GM23248 (cell line): Measurements from ENCODE around the gene STK24. TPM values are rescaled to one million over a fixed set of nuclear protein-coding genes. Genes with fewer than 3 reads are reported as not detected.

Experiments
- DNase-seq: peaks from one replicate; pipeline ENCODE4 v3.0.0-alpha.2; 2015
- H2AFZ ChIP-seq: fragments of 200-600 bp; sonication (generic); 2 replicates; pipeline ENCODE4 v1.6.1; 2016; ENCODE audit warnings: antibody characterized with exemption
- H3F3A ChIP-seq: fragments of 200-600 bp; sonication (generic); 2 replicates; pipeline ENCODE4 v1.6.1; 2016; ENCODE audit warnings: mild to moderate bottlenecking, antibody characterized with exemption, mixed run types; ENCODE audit not compliant: insufficient read depth
- H3K27ac ChIP-seq: fragments of 200-600 bp; sonication (generic); 2 replicates; pipeline ENCODE4 v1.5.1; 2016; ENCODE audit warnings: mild to moderate bottlenecking
- H3K27me3 ChIP-seq: fragments of 200-600 bp; sonication (generic); replicated peaks from 2 replicates; pipeline ENCODE4 v1.6.1; 2016; ENCODE audit warnings: mild to moderate bottlenecking; ENCODE audit not compliant: insufficient read depth
- H3K36me3 ChIP-seq: fragments of 200-600 bp; sonication (generic); 2 replicates; pipeline ENCODE4 v1.6.1; 2016; ENCODE audit warnings: low read depth, mild to moderate bottlenecking
- H3K4me1 ChIP-seq: fragments of 200-600 bp; sonication (generic); 2 replicates; pipeline ENCODE4 v1.6.1; 2016; ENCODE audit warnings: mild to moderate bottlenecking; ENCODE audit not compliant: insufficient read depth
- H3K4me2 ChIP-seq: fragments of 200-600 bp; sonication (generic); one replicate; pipeline ENCODE4 v1.6.1; 2016; ENCODE audit warnings: mild to moderate bottlenecking; ENCODE audit not compliant: unreplicated experiment
- H3K4me3 ChIP-seq: fragments of 200-600 bp; sonication (generic); 2 replicates; pipeline ENCODE4 v1.5.1; 2016; ENCODE audit warnings: mild to moderate bottlenecking
- H3K79me2 ChIP-seq: fragments of 200-600 bp; sonication (generic); 2 replicates; pipeline ENCODE4 v1.6.1; 2016; ENCODE audit warnings: mild to moderate bottlenecking; ENCODE audit not compliant: insufficient read depth
- H3K9ac ChIP-seq: fragments of 200-600 bp; sonication (generic); 2 replicates; pipeline ENCODE4 v1.6.1; 2016; ENCODE audit warnings: mild to moderate bottlenecking
- H3K9me2 ChIP-seq: fragments of 200-600 bp; sonication (generic); 2 replicates; pipeline ENCODE4 v1.6.1; 2016; ENCODE audit warnings: mixed run types, mild to moderate bottlenecking, moderate library complexity; ENCODE audit not compliant: insufficient read depth
- H3K9me3 ChIP-seq: fragments of 200-600 bp; sonication (generic); one replicate; pipeline ENCODE4 v1.6.1; 2017; ENCODE audit warnings: low read depth
- H4K20me1 ChIP-seq: fragments of 200-600 bp; sonication (generic); 2 replicates; pipeline ENCODE4 v1.6.0; 2016; ENCODE audit not compliant: insufficient read depth
- EZH2 ChIP-seq: fragments of 200-600 bp; sonication (generic); IDR thresholded peaks from 2 replicates; pipeline ENCODE4 v1.6.1; 2018; ENCODE audit warnings: antibody characterized with exemption, mild to moderate bottlenecking; ENCODE audit not compliant: insufficient read depth, poor library complexity, severe bottlenecking
- EZH2phosphoT487 ChIP-seq: fragments of 200-600 bp; sonication (generic); IDR thresholded peaks from 2 replicates; pipeline ENCODE4 v1.6.1; 2018; ENCODE audit warnings: antibody characterized with exemption, moderate library complexity, mild to moderate bottlenecking, low read depth; ENCODE audit not compliant: insufficient read depth
- WGBS, 2 experiments: methylation state at CpG; one replicate each; pipeline ENCODE4 v1.1.6; 2015 to 2017; ENCODE audit warnings: low lambda C conversion rate in 2 of 2, low coverage in 1 of 2; ENCODE audit errors: missing lambda C conversion rate in 2 of 2; 5-methylcytosine and 5-hydroxymethylcytosine counted together
- in situ Hi-C: fragments of 300-500 bp; cut with MboI; formaldehyde crosslinking; loops from 2 replicates; pipeline ENCODE4 v1.15.0; 2020
- polyA plus RNA-seq: library from polyadenylated mRNA; unstranded; fragments of >200 nt; fragmentation: Nextera tagmentation; extraction: Ambion mirVana; gene quantifications from 2 replicates; pipeline ENCODE4 v1.2.1, GENCODE V29; 2016
- total RNA-seq: library from RNA; depleted of rRNA; stranded (reverse); fragments of >200 nt; shearing (Covaris generic); gene quantifications from 2 replicates; pipeline ENCODE4 v1.2.3, GENCODE V29; 2014

Gene STK24
- total and polyA plus RNA-seq, 2 experiments from 2014 or later, result 11.1 to 72.4 TPM

- Histone ChIP-seq H3K4me2 (no peak overlapping the region), H3K4me3 (no peak overlapping the region), H2AFZ (no peak overlapping the region), H3F3A (0 out of 2 replicates have a peak, but pooled peaks cover 6% of the 10 kb centered on the region), H3K9me2 (no peaks in the 10 kb centered on the region), H3K9ac (no peak overlapping the region), H3K36me3 (peaks cover 3% of the 10 kb centered on the region; the same call in 1 of the 2 replicates), H4K20me1 (peaks cover 20% of the 10 kb centered on the region), H3K27ac (no peak overlapping the region), H3K4me1 (peaks cover 5% of the 10 kb centered on the region; the same call in 1 of the 2 replicates), H3K27me3 (no peaks in the 10 kb centered on the region), H3K9me3 (no peaks in the 10 kb centered on the region), H3K79me2 (peaks cover 100% of the 10 kb centered on the region)
- in situ Hi-C loops, result no loop called here
- no peak for TF ChIP-seq EZH2
- WGBS, 2 experiments, result 83 to 88% methylated on average over 16 of the region's 16 CpGs
- DNase-seq, result no peak
These were observed 53.3 kb downstream of the STK24 start for GRCh38 chr13:98523455-98524102.

GRCh38 chr13:98522371-98522770, 54.5 kb downstream of the STK24 start:
- TF ChIP-seq EZH2, result no peak
- no peak for TF ChIP-seq EZH2phosphoT487
- H3K9me3 ChIP-seq, result no peaks in the 10 kb centered on the region
- in situ Hi-C loops, result no loop called here
- no peaks in the 10 kb centered on the region for H3K9me2 ChIP-seq
- WGBS, 2 experiments, result 97% methylated on average over 5 of the region's 5 CpGs
- H3K27ac ChIP-seq, result no peak overlapping the region
- no peak overlapping the region for H3K4me3 ChIP-seq
- H3K4me1 ChIP-seq, result no peaks in the 10 kb centered on the region; the same call in 1 of the 2 replicates
- DNase-seq, result no peak
- H3K36me3 ChIP-seq, result peaks cover 5% of the 10 kb centered on the region; the same call in 1 of the 2 replicates
- H3K79me2 ChIP-seq, result peaks cover 100% of the 10 kb centered on the region
- no peak overlapping the region for H2AFZ ChIP-seq
- H3K9ac ChIP-seq, result no peak overlapping the region
- peaks cover 15% of the 10 kb centered on the region; the same call in 1 of the 2 replicates for H4K20me1 ChIP-seq
- H3K27me3 ChIP-seq, result no peaks in the 10 kb centered on the region
- no peak overlapping the region for H3K4me2 ChIP-seq
- H3F3A ChIP-seq, result no peaks in the 10 kb centered on the region

- TF ChIP-seq EZH2 (no peak), EZH2phosphoT487 (no peak)
- no peak overlapping the region for H3K4me3 ChIP-seq
- 0 out of 2 replicates have a peak, but pooled peaks cover 10% of the 10 kb centered on the region for H4K20me1 ChIP-seq
- no peak overlapping the region for H2AFZ ChIP-seq
- in situ Hi-C loops, result no loop called here
- no peaks in the 10 kb centered on the region; the same call in 1 of the 2 replicates for H3K4me1 ChIP-seq
- no peaks in the 10 kb centered on the region for H3K9me2 ChIP-seq
- H3K4me2 ChIP-seq, result no peak overlapping the region
- H3K9ac ChIP-seq, result no peak overlapping the region
- H3K36me3 ChIP-seq, result peaks cover 8% of the 10 kb centered on the region; the same call in 1 of the 2 replicates
- 75 to 79% methylated on average over 20 of the region's 20 CpGs for WGBS, 2 experiments
- H3K27me3 ChIP-seq, result no peaks in the 10 kb centered on the region
- no peaks in the 10 kb centered on the region for H3F3A ChIP-seq
- no peak overlapping the region for H3K27ac ChIP-seq
- H3K9me3 ChIP-seq, result no peaks in the 10 kb centered on the region
- no peak for DNase-seq
- H3K79me2 ChIP-seq, result peaks cover 100% of the 10 kb centered on the region
These were observed 55.3 kb downstream of the STK24 start for GRCh38 chr13:98521461-98522247.

- DNase-seq, result peak; percentile 44
- TF ChIP-seq EZH2 (no peak), EZH2phosphoT487 (no peak)
- Histone ChIP-seq H3K9me2 (no peaks in the 10 kb centered on the region), H4K20me1 (0 out of 2 replicates have a peak, but pooled peaks cover 10% of the 10 kb centered on the region), H3K36me3 (peaks cover 8% of the 10 kb centered on the region; the same call in 1 of the 2 replicates), H3K4me3 (no peak overlapping the region), H3K9ac (no peak overlapping the region), H3K4me2 (no peak overlapping the region), H3K9me3 (no peaks in the 10 kb centered on the region), H3K4me1 (no peaks in the 10 kb centered on the region; the same call in 1 of the 2 replicates), H3K27me3 (no peaks in the 10 kb centered on the region), H3F3A (no peaks in the 10 kb centered on the region), H3K79me2 (peaks cover 100% of the 10 kb centered on the region), H3K27ac (no peak overlapping the region), H2AFZ (no peak overlapping the region)
- in situ Hi-C loops, result no loop called here
- 81 to 86% methylated on average over 18 of the region's 18 CpGs for WGBS, 2 experiments
These were observed 56.0 kb downstream of the STK24 start for GRCh38 chr13:98520674-98521449.
